ENCODE results near the gene SERPINI2.

- TF ChIP-seq, protein P1, sequence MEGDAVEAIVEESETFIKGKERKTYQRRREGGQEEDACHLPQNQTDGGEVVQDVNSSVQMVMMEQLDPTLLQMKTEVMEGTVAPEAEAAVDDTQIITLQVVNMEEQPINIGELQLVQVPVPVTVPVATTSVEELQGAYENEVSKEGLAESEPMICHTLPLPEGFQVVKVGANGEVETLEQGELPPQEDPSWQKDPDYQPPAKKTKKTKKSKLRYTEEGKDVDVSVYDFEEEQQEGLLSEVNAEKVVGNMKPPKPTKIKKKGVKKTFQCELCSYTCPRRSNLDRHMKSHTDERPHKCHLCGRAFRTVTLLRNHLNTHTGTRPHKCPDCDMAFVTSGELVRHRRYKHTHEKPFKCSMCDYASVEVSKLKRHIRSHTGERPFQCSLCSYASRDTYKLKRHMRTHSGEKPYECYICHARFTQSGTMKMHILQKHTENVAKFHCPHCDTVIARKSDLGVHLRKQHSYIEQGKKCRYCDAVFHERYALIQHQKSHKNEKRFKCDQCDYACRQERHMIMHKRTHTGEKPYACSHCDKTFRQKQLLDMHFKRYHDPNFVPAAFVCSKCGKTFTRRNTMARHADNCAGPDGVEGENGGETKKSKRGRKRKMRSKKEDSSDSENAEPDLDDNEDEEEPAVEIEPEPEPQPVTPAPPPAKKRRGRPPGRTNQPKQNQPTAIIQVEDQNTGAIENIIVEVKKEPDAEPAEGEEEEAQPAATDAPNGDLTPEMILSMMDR (conservative IDR thresholded peaks at IDR 0.05), result no peak
- TF ChIP-seq ZFX (IDR thresholded peaks at IDR 0.05), result no peak
These were observed 20.0 kb downstream of the SERPINI2 start for GRCh38 chr3:167453815-167454214.
